ENCODE data around the gene STAMBP. TPM values are rescaled to one million over a fixed set of nuclear protein-coding genes. Genes with fewer than 3 reads are reported as not detected.

STAMBP gene
- total RNA-seq, 2 experiments from 2014 or later: 37.2 to 38.4 TPM

- no peaks in the 10 kb centered on the region for H3K36me3 Mint-ChIP-seq (ENCODE audit: low read depth)
- no peak overlapping the region for H3K27ac Mint-ChIP-seq
- H3K9me3 Mint-ChIP-seq: no peaks in the 10 kb centered on the region
- ChIA-PET POLR2A (interaction anchor here (0.5 kb wide), 1 partner anchor 9 kb away, joined by 10 read pairs; no protein-coding TSS in a partner anchor), CTCF (interaction anchor here (0.8 to 5.0 kb wide), 10 partner anchors 11 to 764 kb away, joined by 3 to 22 read pairs (median 3); partner anchors contain the start of gene BOLA3)
- no peak overlapping the region for H3K4me3 Mint-ChIP-seq
- no peaks in the 10 kb centered on the region for H3K27me3 Mint-ChIP-seq
- peaks cover 25% of the 10 kb centered on the region for H3K4me1 Mint-ChIP-seq
- no peak for DNase-seq
Observed at GRCh38 chr2:73823416-73823815, 5.3 kb upstream of the STAMBP start.

GRCh38 chr2:73823916-73824523 lies 4.7 kb upstream of the STAMBP start:
- Mint-ChIP-seq H3K36me3 (ENCODE audit: low read depth) (no peaks in the 10 kb centered on the region), H3K9me3 (no peaks in the 10 kb centered on the region), H3K27ac (no peak overlapping the region), H3K4me1 (peaks cover 28% of the 10 kb centered on the region), H3K27me3 (no peaks in the 10 kb centered on the region), H3K4me3 (no peak overlapping the region)
- ChIA-PET POLR2A (interaction anchor here (0.5 kb wide), 1 partner anchor 9 kb away, joined by 10 read pairs; no protein-coding TSS in a partner anchor), CTCF (interaction anchor here (0.7 to 5.0 kb wide), 16 partner anchors 8 to 546 kb away, joined by 3 to 22 read pairs (median 3); partner anchors contain the start of genes BOLA3 and DUSP11)
- DNase-seq: peak; percentile 69

DNA sequence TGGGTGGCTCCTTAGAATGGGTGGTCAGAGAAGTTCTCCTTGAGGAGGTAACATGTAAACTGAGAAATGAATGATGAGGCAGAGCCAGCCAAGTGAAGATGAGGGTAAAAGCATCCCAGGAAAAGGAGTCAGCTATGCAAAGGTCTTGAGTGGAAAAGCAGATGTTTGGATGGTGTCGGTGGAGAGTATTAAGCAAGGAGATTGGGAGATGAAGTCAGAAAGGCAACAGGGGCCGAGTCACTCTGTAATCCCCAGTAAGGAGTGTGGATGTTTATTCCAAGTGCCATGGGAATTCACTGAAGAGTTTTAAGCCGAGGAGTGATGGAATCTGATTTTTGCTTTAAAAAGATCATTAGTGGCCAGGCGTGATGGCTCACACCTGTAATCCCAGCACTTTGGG lies 3.4 kb upstream of the STAMBP start:
- ChIA-PET POLR2A (no interaction called here), CTCF (interaction anchor here (0.8 to 5.0 kb wide), 5 partner anchors 13 to 509 kb away, joined by 4 to 22 read pairs (median 6); partner anchors contain the start of gene BOLA3)
- Mint-ChIP-seq H3K36me3 (ENCODE audit: low read depth) (peaks cover 2% of the 10 kb centered on the region), H3K27ac (no peak overlapping the region), H3K27me3 (no peaks in the 10 kb centered on the region), H3K4me3 (no peak overlapping the region), H3K9me3 (no peaks in the 10 kb centered on the region), H3K4me1 (peaks cover 39% of the 10 kb centered on the region)
- DNase-seq: no peak

DNA sequence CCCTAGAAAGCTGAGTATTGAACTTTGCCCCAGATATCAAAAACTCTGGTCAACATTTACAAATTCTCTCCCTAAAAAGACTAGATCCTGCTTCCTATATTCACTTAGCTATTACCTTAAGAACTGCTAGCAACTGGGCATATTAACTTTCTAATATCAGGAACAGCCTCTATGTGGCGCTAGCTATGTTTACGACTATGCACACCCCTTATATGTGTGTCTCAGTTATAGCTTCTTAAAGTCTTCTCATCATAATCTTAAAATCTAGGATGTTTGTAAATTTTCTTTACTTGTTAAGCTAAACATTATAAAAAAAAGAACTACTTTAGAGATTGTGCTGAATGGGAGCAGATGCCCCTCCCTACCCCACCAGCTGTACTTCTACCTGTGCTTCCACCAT lies 1.7 kb upstream of the STAMBP start:
- DNase-seq: peak; percentile 27
- Mint-ChIP-seq H3K9me3 (no peaks in the 10 kb centered on the region), H3K4me1 (peaks cover 45% of the 10 kb centered on the region), H3K27ac (no peak overlapping the region), H3K36me3 (ENCODE audit: low read depth) (peaks cover 14% of the 10 kb centered on the region), H3K27me3 (no peaks in the 10 kb centered on the region), H3K4me3 (peak overlapping the region; percentile 96)
- ChIA-PET POLR2A (no interaction called here), CTCF (interaction anchor here (0.6 to 2.9 kb wide), 13 partner anchors 15 to 757 kb away, joined by 3 to 12 read pairs (median 3); partner anchors contain the start of gene BOLA3)

GRCh38 chr2:73827660-73828388 lies 937 bp upstream of the STAMBP start:
- peaks cover 5% of the 10 kb centered on the region for H3K9me3 Mint-ChIP-seq
- H3K27me3 Mint-ChIP-seq: no peaks in the 10 kb centered on the region
- peaks cover 22% of the 10 kb centered on the region for H3K36me3 Mint-ChIP-seq (ENCODE audit: low read depth)
- CTCF ChIA-PET: interaction anchor here (0.6 to 2.9 kb wide), 18 partner anchors 10 to 756 kb away, joined by 3 to 12 read pairs (median 3); partner anchors contain the start of gene BOLA3
- H3K4me3 Mint-ChIP-seq: peak overlapping the region; percentile 96
- DNase-seq: no peak
- peaks cover 46% of the 10 kb centered on the region for H3K4me1 Mint-ChIP-seq
- POLR2A ChIA-PET: interaction anchor here (0.9 kb wide), 1 partner anchor 91 kb away, joined by 3 read pairs; the partner anchor contains the start of gene TPRKB
- peak overlapping the region; percentile 97 for H3K27ac Mint-ChIP-seq

DNA sequence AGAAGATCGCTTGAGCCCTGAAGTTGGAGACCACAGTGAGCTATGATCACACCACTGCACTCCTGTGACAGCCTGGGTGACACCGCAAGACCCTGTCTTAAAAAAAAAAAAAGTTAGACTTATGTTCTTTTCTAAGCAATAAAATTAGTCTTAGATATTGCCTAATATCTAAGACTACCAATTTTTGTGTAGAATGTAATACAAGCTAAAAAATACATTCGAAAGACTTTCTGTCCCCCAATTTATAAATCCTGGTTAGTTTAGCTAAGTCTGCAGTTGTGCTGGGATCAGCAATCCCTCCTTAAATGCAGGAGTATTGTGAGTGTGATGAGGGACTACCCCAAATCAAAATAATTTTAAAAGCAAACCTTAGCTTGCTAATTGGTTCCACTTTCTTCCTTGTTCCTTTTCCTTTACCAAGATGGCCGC lies 358 bp upstream of the STAMBP start:
- Mint-ChIP-seq H3K27ac (peak overlapping the region; percentile 97), H3K36me3 (ENCODE audit: low read depth) (peaks cover 24% of the 10 kb centered on the region), H3K4me3 (peak overlapping the region; percentile 96), H3K27me3 (no peaks in the 10 kb centered on the region), H3K9me3 (peaks cover 6% of the 10 kb centered on the region), H3K4me1 (peaks cover 46% of the 10 kb centered on the region)
- ChIA-PET CTCF (interaction anchor here (0.6 to 2.9 kb wide), 21 partner anchors 10 to 665 kb away, joined by 3 to 12 read pairs (median 3); no protein-coding TSS in a partner anchor), POLR2A (interaction anchor here (0.6 to 0.9 kb wide), 3 partner anchors 92 to 299 kb away, joined by 3 to 9 read pairs (median 6); partner anchors contain the start of gene TPRKB)
- no peak for DNase-seq

DNA sequence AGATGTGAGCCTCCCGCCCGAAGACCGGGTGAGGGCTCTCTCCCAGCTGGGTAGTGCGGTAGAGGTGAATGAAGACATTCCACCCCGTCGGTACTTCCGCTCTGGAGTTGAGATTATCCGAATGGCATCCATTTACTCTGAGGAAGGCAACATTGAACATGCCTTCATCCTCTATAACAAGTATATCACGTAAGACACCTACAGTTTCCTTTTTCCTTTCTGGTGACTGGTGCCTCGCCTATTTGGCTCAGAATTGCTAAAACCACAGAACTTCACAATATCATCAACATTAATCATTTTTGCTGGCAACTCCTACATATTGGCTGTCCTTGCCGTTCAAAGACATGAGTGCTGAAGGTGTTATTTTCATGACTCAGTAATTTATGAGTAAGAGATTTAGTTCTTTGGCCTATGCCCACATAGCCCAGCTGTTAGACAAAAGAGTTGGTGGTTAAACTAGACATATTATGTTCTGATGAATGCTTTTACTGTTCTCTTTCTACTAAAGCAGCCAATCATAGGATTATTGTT lies 2.2 kb downstream of the STAMBP start:
- H3K36me3 Mint-ChIP-seq (ENCODE audit: low read depth): peaks cover 34% of the 10 kb centered on the region
- CTCF ChIA-PET: interaction anchor here (1.0 kb wide), 1 partner anchor 10 kb away, joined by 3 read pairs; no protein-coding TSS in a partner anchor
- POLR2A ChIA-PET: no interaction called here
- H3K4me1 Mint-ChIP-seq: peaks cover 42% of the 10 kb centered on the region
- no peak for DNase-seq
- peak overlapping the region; percentile 96 for H3K4me3 Mint-ChIP-seq
- H3K9me3 Mint-ChIP-seq: peaks cover 6% of the 10 kb centered on the region
- no peaks in the 10 kb centered on the region for H3K27me3 Mint-ChIP-seq
- peak overlapping the region; percentile 32 for H3K27ac Mint-ChIP-seq

GRCh38 chr2:73832930-73833329 lies 4.2 kb downstream of the STAMBP start:
- ChIA-PET POLR2A (interaction anchor here (0.8 kb wide), 1 partner anchor 9 kb away, joined by 10 read pairs; no protein-coding TSS in a partner anchor), CTCF (interaction anchor here (0.6 kb wide), 1 partner anchor 133 kb away, joined by 5 read pairs; no protein-coding TSS in a partner anchor)
- no peak overlapping the region for H3K4me3 Mint-ChIP-seq
- no peaks in the 10 kb centered on the region for H3K27me3 Mint-ChIP-seq
- H3K27ac Mint-ChIP-seq: no peak overlapping the region
- H3K36me3 Mint-ChIP-seq (ENCODE audit: low read depth): peaks cover 34% of the 10 kb centered on the region
- DNase-seq: no peak
- H3K4me1 Mint-ChIP-seq: peaks cover 36% of the 10 kb centered on the region
- peaks cover 6% of the 10 kb centered on the region for H3K9me3 Mint-ChIP-seq

DNA sequence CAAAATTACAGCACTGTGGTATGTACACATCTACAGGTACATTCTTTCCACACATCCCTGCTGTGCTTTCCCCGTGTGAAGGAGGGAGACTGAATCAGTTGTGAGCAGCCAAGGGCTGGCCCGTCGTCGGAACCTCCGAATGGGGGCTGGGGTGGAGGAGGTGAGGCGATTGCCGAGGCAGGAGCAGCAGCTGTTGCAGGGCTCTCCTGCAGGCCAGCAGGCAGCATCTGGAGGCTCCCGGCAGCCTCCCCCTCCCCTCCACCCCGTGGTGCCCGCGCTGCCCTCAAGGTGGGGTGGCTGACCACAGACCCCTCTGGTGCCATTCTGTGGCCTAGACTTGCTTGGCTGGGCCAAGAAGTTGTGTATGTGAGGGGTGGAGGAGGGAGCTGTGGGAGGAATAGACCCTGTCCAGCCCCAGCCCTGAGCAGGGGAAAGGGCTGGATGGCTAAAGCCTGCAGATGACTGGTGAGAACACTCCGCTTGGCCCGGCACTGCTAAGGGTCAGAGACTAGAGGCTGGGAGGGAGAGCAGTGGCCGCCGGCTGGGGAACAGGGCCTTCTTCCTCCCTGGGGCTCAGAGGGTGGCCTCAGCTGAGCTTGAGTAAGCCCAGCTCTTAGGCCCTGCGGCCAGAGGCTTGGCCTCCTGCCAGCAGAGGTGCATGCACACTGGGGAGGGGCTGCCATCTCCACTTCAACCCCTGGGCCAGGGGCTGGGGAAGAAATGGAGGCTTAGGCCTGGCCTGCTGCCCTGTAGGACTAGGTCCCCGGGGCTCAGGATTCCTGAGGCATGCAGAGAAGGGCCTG lies 7.6 kb downstream of the STAMBP start:
- ChIA-PET CTCF (interaction anchor here (1.1 kb wide), 1 partner anchor 10 kb away, joined by 3 read pairs; no protein-coding TSS in a partner anchor), POLR2A (no interaction called here)
- Mint-ChIP-seq H3K36me3 (ENCODE audit: low read depth) (peaks cover 32% of the 10 kb centered on the region), H3K4me3 (no peak overlapping the region), H3K4me1 (peaks cover 10% of the 10 kb centered on the region), H3K9me3 (peaks cover 6% of the 10 kb centered on the region), H3K27me3 (no peaks in the 10 kb centered on the region), H3K27ac (no peak overlapping the region)
- DNase-seq: no peak

GRCh38 chr2:73837847-73838585 lies 9.3 kb downstream of the STAMBP start:
- peaks cover 25% of the 10 kb centered on the region for H3K36me3 Mint-ChIP-seq (ENCODE audit: low read depth)
- no peaks in the 10 kb centered on the region for H3K27me3 Mint-ChIP-seq
- DNase-seq: no peak
- H3K9me3 Mint-ChIP-seq: no peaks in the 10 kb centered on the region
- H3K4me3 Mint-ChIP-seq: no peak overlapping the region
- no peak overlapping the region for H3K27ac Mint-ChIP-seq
- ChIA-PET POLR2A (no interaction called here), CTCF (interaction anchor here (1.1 to 1.8 kb wide), 3 partner anchors 9 to 14 kb away, joined by 4 read pairs; partner anchors contain the start of gene STAMBP)
- H3K4me1 Mint-ChIP-seq: peaks cover 2% of the 10 kb centered on the region

GRCh38 chr2:73838889-73839534 lies 10.3 kb downstream of the STAMBP start:
- DNase-seq: no peak
- Mint-ChIP-seq H3K27ac (no peak overlapping the region), H3K4me3 (no peak overlapping the region), H3K9me3 (no peaks in the 10 kb centered on the region), H3K27me3 (no peaks in the 10 kb centered on the region), H3K4me1 (peaks cover 5% of the 10 kb centered on the region), H3K36me3 (ENCODE audit: low read depth) (peaks cover 23% of the 10 kb centered on the region)
- CTCF ChIA-PET: interaction anchor here (1.1 to 1.8 kb wide), 3 partner anchors 8 to 15 kb away, joined by 4 read pairs; partner anchors contain the start of gene STAMBP
- POLR2A ChIA-PET: no interaction called here

All from activated CD4-positive, alpha-beta T cell treated with anti-CD3 and anti-CD28 coated beads, Interleukin-2, amount 10 ng/mL, durations not matched to agents 7 days and 5 days (primary cell).